GM21576 (cell line): ENCODE results near the gene ITPK1.
"Not testable (repeated sequence)": the region's sequence is repeated elsewhere in the genome, so short reads cannot be mapped to it uniquely, and the experiment has no call there.

Experiments used
- ATAC-seq: cut with Tn5 transposase; IDR thresholded peaks from one replicate; pipeline ENCODE4 v1.9.1; 2021; ENCODE audit warnings: mild to moderate bottlenecking, moderate library complexity; ENCODE audit not compliant: unreplicated experiment

The ITPK1 gene

GRCh38 chr14:93062890-93063289 lies 52.8 kb downstream of the ITPK1 start:
- ATAC-seq: no peak

- ATAC-seq: not testable (repeated sequence)
Observed at GRCh38 chr14:93062013-93062412, 53.7 kb downstream of the ITPK1 start.

GRCh38 chr14:93061380-93062012 lies 54.2 kb downstream of the ITPK1 start:
- ATAC-seq: no peak

- ATAC-seq: no peak
Observed at GRCh38 chr14:93060841-93061240, 54.9 kb downstream of the ITPK1 start.

- ATAC-seq: no peak
Observed at GRCh38 chr14:93059917-93060545, 55.7 kb downstream of the ITPK1 start.

GRCh38 chr14:93059260-93059659 lies 56.5 kb downstream of the ITPK1 start:
- ATAC-seq: no peak

- ATAC-seq: no peak
Observed at GRCh38 chr14:93057586-93058280, 58.0 kb downstream of the ITPK1 start.

- no peak for ATAC-seq
Observed at GRCh38 chr14:93056840-93057585, 58.7 kb downstream of the ITPK1 start.

- ATAC-seq: no peak
Observed at GRCh38 chr14:93056166-93056839, 59.4 kb downstream of the ITPK1 start.

- ATAC-seq: no peak
Observed at GRCh38 chr14:93055651-93056115, 60.0 kb downstream of the ITPK1 start.

GRCh38 chr14:93054876-93055275 lies 60.8 kb downstream of the ITPK1 start:
- no peak for ATAC-seq

GRCh38 chr14:93054006-93054405 lies 61.7 kb downstream of the ITPK1 start:
- ATAC-seq: no peak

- no peak for ATAC-seq
Observed at GRCh38 chr14:93051600-93052546, 63.9 kb downstream of the ITPK1 start.

GRCh38 chr14:93050761-93051160 lies 65.0 kb downstream of the ITPK1 start:
- no peak for ATAC-seq

- ATAC-seq: no peak
Observed at GRCh38 chr14:93049867-93050331, 65.8 kb downstream of the ITPK1 start.

- ATAC-seq: no peak
Observed at GRCh38 chr14:93049315-93049714, 66.4 kb downstream of the ITPK1 start.

GRCh38 chr14:93048843-93049242 lies 66.9 kb downstream of the ITPK1 start:
- no peak for ATAC-seq

GRCh38 chr14:93047661-93048060 lies 68.1 kb downstream of the ITPK1 start:
- ATAC-seq: no peak

- ATAC-seq: no peak
Observed at GRCh38 chr14:93047157-93047556, 68.6 kb downstream of the ITPK1 start.

GRCh38 chr14:93046705-93047050 lies 69.0 kb downstream of the ITPK1 start:
- no peak for ATAC-seq
